Measurements from ENCODE around the gene TTLL11. TPM values are rescaled to one million over a fixed set of nuclear protein-coding genes. Genes with fewer than 3 reads are reported as not detected.

The TTLL11 gene
- total and polyA plus RNA-seq, 4 donors = 1.4 to 4.5 (median 3.6) TPM

- no peak overlapping the region for H3K27ac ChIP-seq (ENCODE audit: low read depth in 1 of 2, low read length in 2 of 2)
- 76% methylated on average over 24 of the region's 24 CpGs for WGBS
Observed at GRCh38 chr9:122128007-122128968, 35.2 kb upstream of the TTLL11 start.

GRCh38 chr9:122127396-122127798 is 34.3 kb upstream of the TTLL11 start:
- H3K4me3 ChIP-seq (ENCODE audit: low read depth in 1 of 3, low read length in 3 of 3) = no peak overlapping the region
- WGBS = 70% methylated on average over 10 of the region's 10 CpGs
- peaks cover 0 to 15% (median 3%) of the 10 kb centered on the region in 4 donors for H3K4me1 ChIP-seq (ENCODE audit: control insufficient read depth in 4 of 4, insufficient read depth in 4 of 4, low read length in 3 of 4)
- no peaks in the 10 kb centered on the region for H3K9me3 ChIP-seq (ENCODE audit: control insufficient read depth in 4 of 4, low read length in 3 of 4)
- no peaks in the 10 kb centered on the region for H3K36me3 ChIP-seq (ENCODE audit: control insufficient read depth in 4 of 4, insufficient read depth in 3 of 4, low read depth in 1 of 4, low read length in 3 of 4)
- TF ChIP-seq RAD21 (IDR thresholded peaks at IDR 0.05) (no peak), YY1 (IDR thresholded peaks at IDR 0.05) (no peak), ATF3 (IDR thresholded peaks at IDR 0.05) (no peak), JUND (IDR thresholded peaks at IDR 0.05) (no peak), MAX (IDR thresholded peaks at IDR 0.05) (no peak), ZBTB33 (IDR thresholded peaks at IDR 0.05) (no peak), NR2F2 (IDR thresholded peaks at IDR 0.05) (no peak), CTCF (IDR thresholded peaks at IDR 0.05; ENCODE audit: low read depth, low read length, missing input control) (no peak), RXRA (IDR thresholded peaks at IDR 0.05) (no peak), FOXA1 (IDR thresholded peaks at IDR 0.05) (no peak), TAF1 (conservative IDR thresholded peaks at IDR 0.05) (no peak), EGR1 (IDR thresholded peaks at IDR 0.05; ENCODE audit: low read depth in 2 of 2) (no peak), GABPA (IDR thresholded peaks at IDR 0.05 in 1 of 2, conservative IDR thresholded peaks at IDR 0.05 in 1 of 2) (no peak), HNF4G (IDR thresholded peaks at IDR 0.05) (no peak), HNF4A (conservative IDR thresholded peaks at IDR 0.05) (no peak), SP1 (IDR thresholded peaks at IDR 0.05) (no peak), REST (IDR thresholded peaks at IDR 0.05) (no peak), FOXA2 (IDR thresholded peaks at IDR 0.05) (no peak)
- no peak overlapping the region for H3K9ac ChIP-seq (ENCODE audit: low read depth in 1 of 2, low read length in 2 of 2)
- no peak overlapping the region for H3K27ac ChIP-seq (ENCODE audit: low read depth in 1 of 2, low read length in 2 of 2)
- peaks cover 0 to 6% (median 3%) of the 10 kb centered on the region in 4 donors for H3K27me3 ChIP-seq (ENCODE audit: control insufficient read depth in 4 of 4, insufficient read depth in 4 of 4, low read length in 3 of 4)
- DNase-seq (ENCODE audit: low spot score) = no peak

More at GRCh38 chr9:122128007-122128968, 35.2 kb upstream of the TTLL11 start:
- H3K27me3 ChIP-seq (ENCODE audit: control insufficient read depth in 4 of 4, insufficient read depth in 4 of 4, low read length in 3 of 4) = peaks cover 0 to 6% (median 3%) of the 10 kb centered on the region in 4 donors
- H3K36me3 ChIP-seq (ENCODE audit: control insufficient read depth in 4 of 4, insufficient read depth in 3 of 4, low read depth in 1 of 4, low read length in 3 of 4) = no peaks in the 10 kb centered on the region
- TF ChIP-seq NR2F2 (IDR thresholded peaks at IDR 0.05) = peak; percentile 47
- TF ChIP-seq HNF4A (conservative IDR thresholded peaks at IDR 0.05) = no peak
- no peak for TF ChIP-seq CTCF (IDR thresholded peaks at IDR 0.05; ENCODE audit: low read depth, low read length, missing input control)
- TF ChIP-seq FOXA1 (IDR thresholded peaks at IDR 0.05) = no peak
- TF ChIP-seq JUND (IDR thresholded peaks at IDR 0.05) = no peak
- no peak overlapping the region for H3K9ac ChIP-seq (ENCODE audit: low read depth in 1 of 2, low read length in 2 of 2)
- peaks cover 0 to 15% (median 3%) of the 10 kb centered on the region in 4 donors for H3K4me1 ChIP-seq (ENCODE audit: control insufficient read depth in 4 of 4, insufficient read depth in 4 of 4, low read length in 3 of 4)
- no peak for DNase-seq (ENCODE audit: low spot score)
- H3K4me3 ChIP-seq (ENCODE audit: low read depth in 1 of 3, low read length in 3 of 3) = no peak overlapping the region
- no peaks in the 10 kb centered on the region for H3K9me3 ChIP-seq (ENCODE audit: control insufficient read depth in 4 of 4, low read length in 3 of 4)
